Measurements from ENCODE around the gene NME5.

DNA sequence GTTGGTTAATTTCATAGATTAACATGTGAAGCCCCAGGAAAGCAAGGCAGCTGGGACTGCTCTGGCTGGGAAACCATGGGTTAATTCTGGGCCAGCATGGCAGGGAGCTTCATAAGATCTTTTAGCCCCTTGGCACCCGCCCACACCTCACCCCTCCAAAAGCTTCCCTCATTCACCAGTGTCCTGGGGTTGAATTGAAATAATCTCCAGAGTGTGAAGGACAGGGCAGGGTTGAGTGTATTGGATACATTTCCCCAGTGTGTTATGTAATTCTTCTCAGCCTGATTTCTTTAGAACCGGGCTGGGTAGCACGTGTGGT is 36.0 kb downstream of the NME5 start:
- TF ChIP-seq POLR2A (IDR thresholded peaks at IDR 0.05; ENCODE audit: low read length) (no peak), GATA1 (IDR thresholded peaks at IDR 0.05; ENCODE audit: low read depth, low read length) (no peak)

Data from erythroblast (primary cell).